IPS-18c (cell line): ENCODE data around the gene MIEN1.

ENCODE experiments used
- H3K4me3 ChIP-seq: 2 replicates; pipeline ENCODE4 v1.7.0; 2013; ENCODE audit warnings: low read depth, mild to moderate bottlenecking, low read length, moderate library complexity; ENCODE audit not compliant: insufficient read depth
- H3K9me3 ChIP-seq: one replicate; pipeline ENCODE4 v1.6.1; 2013; ENCODE audit warnings: mild to moderate bottlenecking, low read length, moderate library complexity; ENCODE audit not compliant: control insufficient read depth, insufficient read depth

MIEN1 gene

DNA sequence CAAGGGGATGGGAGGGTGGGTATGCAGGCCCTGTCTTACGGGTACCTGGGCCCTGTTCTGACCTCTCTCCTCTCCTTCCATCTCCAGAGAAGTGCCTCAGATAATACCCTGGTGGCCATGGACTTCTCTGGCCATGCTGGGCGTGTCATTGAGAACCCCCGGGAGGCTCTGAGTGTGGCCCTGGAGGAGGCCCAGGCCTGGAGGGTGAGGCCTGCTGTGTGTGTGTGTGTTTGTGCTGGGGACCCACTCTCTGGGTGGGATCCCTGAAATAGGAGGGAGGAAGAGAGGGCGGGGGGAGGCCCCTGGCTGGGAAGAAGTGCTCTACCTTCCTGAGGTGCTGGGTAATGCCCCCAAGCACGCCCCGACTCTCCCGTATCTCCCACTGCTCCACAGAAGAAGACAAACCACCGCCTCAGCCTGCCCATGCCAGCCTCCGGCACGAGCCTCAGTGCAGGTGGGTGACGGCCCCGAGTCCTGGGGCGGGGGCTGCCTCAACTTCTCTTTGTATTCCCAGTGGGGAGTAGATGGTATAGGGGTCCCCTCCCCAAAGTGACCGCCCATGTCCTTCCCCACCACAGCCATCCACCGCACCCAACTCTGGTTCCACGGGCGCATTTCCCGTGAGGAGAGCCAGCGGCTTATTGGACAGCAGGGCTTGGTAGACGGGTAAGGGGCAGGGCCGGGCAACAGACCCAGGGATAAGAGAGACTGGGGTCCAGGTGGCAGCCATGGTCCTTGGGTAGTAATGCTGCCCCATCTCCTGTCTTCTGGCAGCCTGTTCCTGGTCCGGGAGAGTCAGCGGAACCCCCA lies 15.2 kb upstream of the MIEN1 start:
- no peaks in the 10 kb centered on the region for H3K9me3 ChIP-seq

DNA sequence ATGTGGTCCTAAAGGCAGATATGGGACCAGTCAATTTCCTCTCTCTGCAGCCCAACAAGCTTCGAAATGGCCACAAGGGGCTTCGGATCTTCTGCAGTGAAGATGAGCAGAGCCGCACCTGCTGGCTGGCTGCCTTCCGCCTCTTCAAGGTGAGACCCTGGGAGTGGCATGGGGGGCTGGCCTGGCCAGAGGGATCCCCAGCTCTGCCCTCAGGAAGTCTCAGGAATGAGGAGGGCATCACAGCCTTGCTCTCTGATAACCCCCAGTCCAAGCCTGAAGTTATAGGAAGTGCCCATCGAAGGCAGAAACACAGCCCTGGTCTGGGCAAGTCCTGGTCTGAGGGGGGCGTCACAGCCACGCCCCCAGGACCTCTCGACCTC lies 14.5 kb upstream of the MIEN1 start:
- H3K9me3 ChIP-seq, result no peaks in the 10 kb centered on the region

More for the DNA sequence above, 15.2 kb upstream of the MIEN1 start:
- no peak overlapping the region for H3K4me3 ChIP-seq

DNA sequence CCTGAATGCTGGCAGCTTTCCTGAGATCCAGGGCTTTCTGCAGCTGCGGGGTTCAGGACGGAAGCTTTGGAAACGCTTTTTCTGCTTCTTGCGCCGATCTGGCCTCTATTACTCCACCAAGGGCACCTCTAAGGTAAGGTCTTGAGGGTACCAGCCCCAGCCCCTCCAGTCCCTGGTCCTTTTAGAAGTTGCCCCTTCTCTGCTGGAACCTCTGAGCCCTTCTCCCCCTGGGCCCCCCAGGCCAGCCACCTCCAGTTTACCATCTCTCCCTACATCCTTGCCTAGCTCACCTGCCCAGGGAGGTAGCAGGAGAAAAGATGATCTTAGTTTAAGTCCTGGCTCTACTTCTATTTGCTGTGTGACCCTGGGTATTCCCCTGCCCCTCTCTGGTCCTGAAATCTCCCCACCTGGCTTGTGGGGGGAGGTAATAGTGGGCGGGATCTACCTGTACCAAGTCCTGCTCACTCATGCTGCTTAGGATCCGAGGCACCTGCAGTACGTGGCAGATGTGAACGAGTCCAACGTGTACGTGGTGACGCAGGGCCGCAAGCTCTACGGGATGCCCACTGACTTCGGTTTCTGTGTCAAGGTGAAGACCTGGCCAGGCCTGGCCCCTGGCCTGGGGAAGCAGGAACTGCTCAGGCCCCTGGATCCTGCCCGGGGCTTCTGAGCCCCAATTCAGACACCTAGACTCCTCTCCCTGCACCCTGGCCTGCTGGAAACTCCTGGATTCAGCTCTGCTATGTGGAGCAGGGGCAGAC lies 13.9 kb upstream of the MIEN1 start:
- Histone ChIP-seq H3K9me3 (no peaks in the 10 kb centered on the region), H3K4me3 (no peak overlapping the region)

More for the DNA sequence above, 14.5 kb upstream of the MIEN1 start:
- no peak overlapping the region for H3K4me3 ChIP-seq

DNA sequence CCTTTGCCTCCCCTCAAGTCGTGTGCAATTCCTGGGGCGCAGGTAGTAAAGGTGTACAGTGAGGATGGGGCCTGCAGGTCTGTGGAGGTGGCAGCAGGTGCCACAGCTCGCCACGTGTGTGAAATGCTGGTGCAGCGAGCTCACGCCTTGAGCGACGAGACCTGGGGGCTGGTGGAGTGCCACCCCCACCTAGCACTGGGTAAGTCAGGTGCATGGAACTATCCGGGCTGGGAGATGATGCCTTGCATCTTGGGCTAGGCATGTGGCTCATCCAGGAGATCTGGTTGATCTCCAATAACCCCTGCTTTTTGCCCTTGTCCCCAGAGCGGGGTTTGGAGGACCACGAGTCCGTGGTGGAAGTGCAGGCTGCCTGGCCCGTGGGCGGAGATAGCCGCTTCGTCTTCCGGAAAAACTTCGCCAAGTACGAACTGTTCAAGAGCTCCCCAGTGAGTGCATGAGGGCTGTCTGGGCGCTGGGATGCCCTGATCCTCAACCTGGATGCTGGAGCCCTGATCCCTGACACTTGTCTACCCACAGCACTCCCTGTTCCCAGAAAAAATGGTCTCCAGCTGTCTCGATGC lies 12.6 kb upstream of the MIEN1 start:
- no peak overlapping the region for H3K4me3 ChIP-seq

DNA sequence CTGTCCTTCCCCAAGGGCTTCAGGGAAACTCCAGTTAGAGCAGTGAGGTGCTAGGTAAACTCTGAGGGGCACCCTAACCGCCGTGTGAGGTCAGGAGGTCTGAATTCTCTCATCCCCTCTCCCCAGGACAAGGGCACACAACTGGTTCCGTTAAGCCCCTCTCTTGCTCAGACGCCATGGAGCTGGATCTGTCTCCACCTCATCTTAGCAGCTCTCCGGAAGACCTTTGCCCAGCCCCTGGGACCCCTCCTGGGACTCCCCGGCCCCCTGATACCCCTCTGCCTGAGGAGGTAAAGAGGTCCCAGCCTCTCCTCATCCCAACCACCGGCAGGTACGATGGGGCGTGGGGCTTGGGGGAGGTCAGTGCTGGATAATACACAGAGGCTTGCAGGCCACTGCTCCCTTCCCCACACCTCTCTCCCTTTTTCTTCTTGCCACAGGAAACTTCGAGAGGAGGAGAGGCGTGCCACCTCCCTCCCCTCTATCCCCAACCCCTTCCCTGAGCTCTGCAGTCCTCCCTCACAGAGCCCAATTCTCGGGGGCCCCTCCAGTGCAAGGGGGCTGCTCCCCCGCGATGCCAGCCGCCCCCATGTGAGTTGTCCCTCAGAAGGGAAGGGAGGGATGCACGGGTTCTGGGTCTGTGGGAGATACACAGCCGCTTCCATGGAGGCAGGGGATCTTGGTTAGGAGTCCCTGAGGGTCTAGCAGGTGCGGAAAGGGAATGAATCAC lies 12.0 kb upstream of the MIEN1 start:
- no peaks in the 10 kb centered on the region for H3K9me3 ChIP-seq
- no peak overlapping the region for H3K4me3 ChIP-seq

More for the DNA sequence above, 12.6 kb upstream of the MIEN1 start:
- H3K9me3 ChIP-seq, result no peaks in the 10 kb centered on the region

DNA sequence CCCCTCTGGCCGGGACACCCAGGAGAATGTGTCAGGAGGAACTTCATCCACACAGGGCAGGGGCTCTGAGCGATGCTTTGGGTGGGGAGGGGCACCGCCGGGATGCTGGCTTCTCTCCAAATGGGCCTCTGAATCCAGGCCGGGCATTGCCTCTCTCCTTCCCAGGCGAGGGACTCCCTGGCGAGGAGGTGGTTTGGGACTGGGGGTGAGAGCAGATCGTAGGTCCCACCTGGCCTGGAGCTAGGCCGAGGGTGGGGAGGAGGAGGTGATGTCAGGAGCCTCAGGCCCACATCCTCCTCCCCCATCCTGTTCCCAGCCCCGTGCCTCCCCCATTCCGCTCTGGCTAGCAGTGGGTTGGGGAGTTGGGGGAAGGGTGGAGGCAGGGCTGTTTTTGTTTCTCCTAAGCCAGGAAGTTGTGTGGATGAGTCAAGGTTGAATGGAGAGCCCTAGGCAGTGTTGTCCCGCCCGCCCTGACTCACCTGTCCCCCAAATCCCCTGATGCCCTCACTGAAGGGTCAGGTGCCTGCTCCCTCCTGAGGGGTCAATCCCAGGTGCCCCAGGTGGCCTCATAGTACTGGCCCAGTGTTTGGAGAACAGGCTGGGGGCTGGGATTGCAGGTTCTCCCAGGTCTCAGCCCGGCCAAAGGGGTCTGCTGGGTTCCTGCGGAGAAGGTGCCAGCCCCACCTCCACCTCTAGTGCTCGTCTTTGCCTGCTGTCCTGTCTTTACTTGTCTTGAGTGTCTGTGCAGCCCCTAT lies 10.2 kb upstream of the MIEN1 start:
- Histone ChIP-seq H3K4me3 (peak overlapping the region; percentile 60), H3K9me3 (no peaks in the 10 kb centered on the region)

DNA sequence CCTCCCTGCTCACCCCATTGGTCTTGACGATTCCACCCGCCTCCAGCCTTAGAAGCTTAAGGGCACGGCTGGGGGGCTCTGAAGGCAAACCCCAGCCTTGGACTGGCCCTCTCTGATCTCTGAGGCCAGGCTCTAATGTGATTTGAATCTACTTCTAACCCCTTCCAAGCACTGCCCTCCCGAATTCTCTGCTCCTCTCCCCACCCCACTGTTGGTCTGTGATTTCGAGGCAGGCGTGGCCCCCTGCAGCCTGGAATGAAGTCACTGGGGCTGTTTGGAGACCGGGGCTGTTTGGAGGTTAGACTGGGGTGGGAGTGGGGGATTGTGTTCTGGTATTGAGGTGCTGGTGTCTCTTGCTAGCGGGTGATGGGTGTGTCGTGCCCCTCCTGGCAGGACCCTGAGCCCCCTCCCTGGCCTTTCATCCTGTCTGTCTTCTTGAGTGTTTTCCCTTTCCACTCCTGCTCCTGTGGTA lies 9.6 kb upstream of the MIEN1 start:
- Histone ChIP-seq H3K9me3 (no peaks in the 10 kb centered on the region), H3K4me3 (peak overlapping the region; percentile 60)

DNA sequence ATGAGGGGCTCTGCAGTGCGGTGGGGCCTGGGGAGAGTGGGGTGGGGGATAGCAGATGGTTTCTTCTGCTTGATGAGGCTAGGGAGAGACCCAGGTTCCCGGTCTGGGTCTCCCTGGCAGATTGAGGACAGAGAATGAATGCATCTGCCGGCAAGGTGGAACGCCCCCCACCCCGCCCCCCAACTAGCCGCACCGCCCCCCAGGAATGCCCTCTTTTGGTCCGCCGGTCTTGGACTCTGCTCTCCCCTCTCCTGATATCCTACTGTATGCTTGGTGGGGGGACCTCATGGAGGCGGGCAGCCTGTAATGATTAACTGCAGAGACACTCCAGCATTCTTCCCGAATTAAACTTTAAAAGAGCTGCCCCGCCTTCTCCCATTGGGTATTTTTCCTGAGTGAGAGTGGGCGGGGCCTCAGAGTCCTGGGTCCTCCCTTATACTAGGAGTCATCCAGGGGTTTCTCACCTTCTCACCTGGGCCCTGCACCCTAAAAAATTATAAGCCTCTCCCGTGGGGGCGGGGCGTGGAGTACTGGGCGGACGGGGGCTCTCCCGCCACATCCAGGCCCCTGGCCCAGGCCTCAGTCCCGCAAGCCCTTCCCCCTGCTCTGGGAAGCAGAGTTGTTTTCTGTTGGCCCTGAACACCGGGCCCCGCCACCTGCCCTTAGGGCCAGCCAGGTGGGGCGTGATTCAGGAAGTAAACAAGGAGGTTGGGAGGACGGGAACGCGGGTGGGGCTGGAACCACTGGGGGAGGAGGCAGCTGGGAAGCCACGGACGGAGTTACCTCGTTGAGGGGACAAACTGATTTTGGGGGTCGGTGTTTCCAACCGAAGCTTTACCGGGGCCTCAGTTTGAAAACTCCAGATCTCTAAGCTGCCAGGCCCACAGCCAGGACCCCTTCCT lies 8.9 kb upstream of the MIEN1 start:
- Histone ChIP-seq H3K4me3 (peak overlapping the region; percentile 60), H3K9me3 (no peaks in the 10 kb centered on the region)

DNA sequence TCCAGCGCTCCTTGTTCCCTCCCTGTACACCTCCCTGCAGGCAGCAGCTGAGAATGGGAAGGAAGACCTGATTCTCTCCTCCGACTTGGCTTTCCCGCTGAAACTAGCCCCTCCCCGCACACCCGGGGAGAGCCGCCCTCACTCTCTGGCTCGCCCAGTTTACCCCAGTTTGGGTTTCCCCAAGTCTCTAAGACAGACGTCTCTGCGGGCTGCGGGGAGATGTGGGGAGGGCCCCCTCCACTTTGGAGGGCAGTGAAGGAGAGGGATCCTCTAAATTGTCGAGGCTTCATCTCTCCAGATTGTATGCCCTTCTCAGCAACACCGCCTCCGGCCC lies 8.2 kb upstream of the MIEN1 start:
- H3K4me3 ChIP-seq, result peak overlapping the region; percentile 60
- no peaks in the 10 kb centered on the region for H3K9me3 ChIP-seq

DNA sequence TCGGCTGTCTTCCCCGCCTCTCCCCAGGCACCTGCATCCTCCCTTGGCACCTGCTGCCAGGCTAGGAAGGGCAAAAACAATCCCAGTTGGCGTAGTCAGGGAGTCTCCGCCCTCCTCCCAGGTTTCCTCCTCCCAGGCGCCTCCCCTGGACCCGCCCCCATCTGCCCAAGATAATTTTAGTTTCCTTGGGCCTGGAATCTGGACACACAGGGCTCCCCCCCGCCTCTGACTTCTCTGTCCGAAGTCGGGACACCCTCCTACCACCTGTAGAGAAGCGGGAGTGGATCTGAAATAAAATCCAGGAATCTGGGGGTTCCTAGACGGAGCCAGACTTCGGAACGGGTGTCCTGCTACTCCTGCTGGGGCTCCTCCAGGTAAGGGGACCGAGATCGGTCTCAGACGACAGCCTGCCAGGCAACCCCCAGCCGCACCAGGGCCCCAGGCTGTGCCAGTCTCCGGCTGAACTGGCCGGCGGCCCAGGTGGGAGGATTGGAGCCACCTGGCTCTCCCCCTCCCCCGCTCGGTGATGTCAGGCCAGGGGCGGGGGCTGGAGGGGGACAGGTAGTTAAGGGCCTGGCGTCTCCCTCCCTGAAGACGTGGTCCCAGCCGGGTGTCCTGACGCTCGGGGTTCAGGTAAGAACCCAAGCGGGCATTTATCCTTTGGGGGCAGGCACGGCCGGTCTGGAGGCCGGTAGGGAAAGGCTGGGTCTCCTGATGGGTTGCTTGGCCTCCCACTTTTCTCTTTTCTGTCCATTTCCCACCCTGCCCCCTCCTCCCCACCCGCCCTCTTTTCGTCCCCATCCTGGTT lies 7.6 kb upstream of the MIEN1 start, which contains the start of gene GRB7:
GRB7 (plus strand) TSS at position 179 of the 808 bp plus-strand sequence. CDS start 4,364 bp downstream, outside the sequence.
- peak within 1 kb of the TSS; percentile 60 for H3K4me3 ChIP-seq

DNA sequence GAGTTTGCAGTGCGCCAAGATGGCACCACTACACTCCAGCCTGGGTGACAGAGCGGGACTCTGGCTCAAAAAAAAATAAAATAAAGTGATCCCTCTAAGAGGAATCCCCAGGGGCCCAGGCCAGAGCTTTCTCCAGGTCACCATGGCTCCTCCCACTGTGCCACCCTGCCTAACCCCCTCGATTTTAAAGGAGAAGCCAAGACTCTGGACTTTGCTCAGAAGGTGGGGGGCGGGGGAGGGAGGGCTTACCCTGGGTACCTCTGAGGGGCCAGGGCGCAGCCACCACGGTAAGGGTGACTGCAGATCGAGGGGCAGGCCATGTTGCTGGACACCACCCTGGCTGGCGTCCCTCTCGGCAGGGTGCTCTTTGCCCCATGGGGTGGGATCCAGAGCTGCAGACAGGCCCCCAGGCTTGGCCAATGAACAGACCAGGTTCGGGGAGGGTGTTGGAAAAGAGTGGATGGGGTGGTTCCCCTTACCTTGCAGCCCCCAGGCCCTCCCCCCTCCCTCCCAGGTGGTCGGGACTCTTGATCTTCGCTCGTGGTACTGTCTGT lies 7.0 kb upstream of the MIEN1 start:
- H3K4me3 ChIP-seq, result peak overlapping the region; percentile 60
- H3K9me3 ChIP-seq, result no peaks in the 10 kb centered on the region

More for the DNA sequence above, 7.6 kb upstream of the MIEN1 start, which contains the start of gene GRB7:
- no peaks in the 10 kb centered on the region for H3K9me3 ChIP-seq

DNA sequence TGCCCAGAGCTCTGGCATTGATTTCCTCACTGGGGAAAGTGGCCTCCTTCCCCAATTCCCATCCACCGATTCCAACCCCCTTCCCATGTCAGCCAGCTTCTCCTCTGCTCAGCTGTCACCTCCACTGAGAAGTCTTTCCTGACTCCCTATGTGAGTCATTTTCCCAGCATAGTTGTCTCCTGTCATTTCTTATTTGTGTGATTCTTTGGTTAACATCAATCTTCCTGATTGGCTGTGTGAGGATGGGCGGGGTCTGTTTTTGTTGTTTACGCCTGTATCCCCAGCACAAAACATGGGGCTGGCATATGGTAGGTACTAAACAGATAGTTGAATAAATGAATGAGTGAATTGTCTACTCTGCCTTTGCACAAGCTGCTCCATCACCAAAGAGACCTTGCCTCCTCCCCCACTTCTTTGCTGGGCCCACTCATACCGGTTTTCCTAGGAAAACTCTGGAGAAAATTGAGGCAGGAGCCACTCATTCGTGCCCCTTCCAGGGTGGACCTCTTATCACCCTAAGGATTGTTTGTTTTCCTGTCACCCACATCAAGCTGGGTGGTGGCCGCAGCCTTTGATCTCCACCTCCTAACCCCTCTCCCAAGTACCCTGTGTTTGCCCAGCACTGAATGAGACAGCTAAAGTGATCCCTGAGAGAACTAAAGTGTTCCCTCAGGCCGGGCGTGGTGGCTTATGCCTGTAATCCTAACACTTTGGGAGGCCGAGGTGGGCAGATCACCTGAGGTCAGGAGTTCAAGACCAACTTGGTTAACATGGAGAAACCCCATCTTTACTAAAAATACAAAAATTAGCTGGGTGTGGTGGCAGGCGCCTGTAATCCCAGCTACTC lies 6.2 kb upstream of the MIEN1 start:
- Histone ChIP-seq H3K9me3 (no peaks in the 10 kb centered on the region), H3K4me3 (no peak overlapping the region)

DNA sequence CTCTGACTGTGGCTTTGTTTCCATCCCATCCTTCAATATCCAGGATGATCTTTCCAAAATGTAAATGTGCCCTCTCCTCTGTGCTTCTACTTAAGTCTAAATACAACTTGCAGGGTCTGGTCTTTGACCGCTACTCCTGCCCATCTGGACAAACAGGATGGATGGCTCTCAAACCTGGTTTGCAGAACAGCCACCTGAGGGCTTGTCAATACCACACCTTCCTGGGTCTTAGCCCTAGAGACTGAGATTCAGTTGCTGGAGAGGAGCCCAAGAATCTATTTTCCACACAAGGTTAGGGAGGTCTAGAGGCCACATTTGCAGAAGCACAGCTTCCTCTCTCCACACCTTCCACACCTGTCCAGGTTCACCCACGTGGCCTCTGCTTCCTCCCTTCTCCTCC lies 5.5 kb upstream of the MIEN1 start:
- no peaks in the 10 kb centered on the region for H3K9me3 ChIP-seq
- H3K4me3 ChIP-seq, result no peak overlapping the region

DNA sequence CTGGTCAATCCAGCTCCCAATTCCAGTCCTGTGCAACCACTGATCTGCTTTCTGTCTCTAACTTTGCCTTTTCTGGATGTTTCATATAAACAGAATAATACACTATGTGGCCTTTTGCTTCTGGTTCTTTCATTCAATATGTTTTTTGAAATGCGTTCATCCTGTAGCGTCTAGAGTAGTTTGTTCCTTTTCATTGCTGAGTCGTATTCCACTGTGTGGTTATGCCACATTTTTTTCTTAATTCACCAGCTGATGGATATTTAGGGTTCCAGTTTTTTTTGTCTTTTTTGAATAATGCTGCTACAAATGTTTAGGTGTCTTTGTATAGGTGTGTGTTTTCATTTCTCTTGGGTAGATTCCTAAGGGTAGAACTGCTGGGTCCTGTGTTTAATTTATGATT lies 2.3 kb upstream of the MIEN1 start:
- H3K4me3 ChIP-seq, result no peak overlapping the region
- H3K9me3 ChIP-seq, result peaks cover 2% of the 10 kb centered on the region
